HK-2 (cell line): ENCODE results near the gene MTA3.
A peak's percentile ranks its signal among the peaks of the same experiment; 100 is the strongest.
"Not testable (repeated sequence)": the region's sequence is repeated elsewhere in the genome, so short reads cannot be mapped to it uniquely, and the experiment has no call there.

Experiments
- DNase-seq: peaks from one replicate; pipeline ENCODE4 v3.0.0-alpha.2; 2018; ENCODE audit not compliant: unreplicated experiment

MTA3 gene

DNA sequence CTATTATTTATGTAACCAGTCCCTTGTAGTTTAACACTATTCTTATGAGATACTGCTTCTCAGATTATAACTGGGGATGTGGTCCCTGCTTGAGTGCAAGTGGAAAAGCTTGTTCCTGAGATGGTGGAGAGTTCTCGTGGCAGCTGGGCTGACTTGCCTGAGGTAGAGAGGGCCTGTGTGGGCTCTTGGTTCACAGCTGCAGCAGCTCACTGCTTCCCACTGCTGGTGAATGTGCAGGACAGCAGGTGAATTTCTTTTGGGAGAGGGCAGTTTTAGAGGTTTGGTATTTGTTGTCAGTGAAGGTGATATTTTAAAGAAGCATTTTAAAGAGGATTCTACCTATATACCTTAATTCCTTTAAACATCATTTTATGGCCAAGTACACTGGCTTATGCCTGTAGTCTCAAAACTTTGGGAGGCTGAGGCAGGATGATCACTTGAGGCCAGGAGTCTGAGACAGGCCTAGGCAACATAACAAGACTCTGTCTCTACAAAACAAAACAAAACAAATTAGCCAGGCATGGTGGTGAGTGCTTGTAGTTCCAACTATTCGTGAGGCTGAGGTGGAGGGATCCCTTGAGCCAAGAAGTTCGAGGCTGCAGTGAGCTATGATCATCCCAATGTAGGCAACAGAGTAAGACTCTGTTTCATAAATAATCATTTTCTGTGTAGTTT lies 94.8 kb downstream of the MTA3 start:
- peak; percentile 62 for DNase-seq

GRCh38 chr2:42663828-42664227 lies 95.4 kb downstream of the MTA3 start:
- no peak for DNase-seq

DNA sequence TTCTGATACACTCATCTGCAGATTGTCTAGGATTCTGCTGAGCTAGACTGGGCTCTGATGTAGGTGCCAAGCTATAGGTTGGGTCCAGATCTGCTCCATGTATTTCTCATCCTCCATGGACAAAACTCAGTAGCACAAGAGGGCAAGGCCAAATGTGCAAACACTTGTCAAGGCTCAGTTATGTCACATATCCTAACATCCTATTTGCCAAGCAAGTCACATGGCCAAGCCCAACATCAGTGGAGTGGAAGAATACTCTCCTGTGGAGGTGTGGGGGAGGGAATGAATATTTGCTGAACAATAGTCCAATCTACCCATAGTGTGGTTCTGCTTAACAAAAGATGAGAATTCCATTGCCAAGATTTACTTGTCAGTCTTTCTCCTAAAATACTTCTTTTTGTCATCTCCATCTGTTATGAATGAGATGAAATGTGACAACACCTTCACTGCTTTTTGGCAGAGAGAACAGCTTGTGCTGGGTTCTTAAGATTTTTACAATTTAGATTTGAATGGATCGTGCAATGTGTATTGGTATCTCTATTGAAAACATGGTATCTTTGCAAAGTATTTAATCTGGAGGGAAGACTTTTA lies 105.7 kb downstream of the MTA3 start:
- no peak for DNase-seq

DNA sequence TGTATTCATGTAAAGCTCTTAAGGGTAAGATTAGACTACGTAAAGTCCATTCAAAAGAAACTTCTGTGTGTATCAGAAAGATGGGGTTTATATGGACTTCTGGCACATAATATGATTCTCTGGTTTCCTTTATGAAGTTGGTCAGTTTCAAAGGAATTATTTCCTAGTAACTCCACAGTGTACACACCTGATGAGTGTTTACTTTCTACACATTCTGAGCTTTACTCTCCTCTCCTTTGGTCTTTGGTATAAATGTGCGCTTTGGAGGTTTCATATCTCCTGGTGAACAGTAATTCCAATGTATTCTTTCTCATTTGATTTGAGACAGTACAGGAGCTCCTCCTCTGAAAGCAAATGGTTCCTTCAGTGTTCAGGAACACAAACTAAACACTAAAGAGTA lies 107.4 kb downstream of the MTA3 start:
- DNase-seq: no peak

DNA sequence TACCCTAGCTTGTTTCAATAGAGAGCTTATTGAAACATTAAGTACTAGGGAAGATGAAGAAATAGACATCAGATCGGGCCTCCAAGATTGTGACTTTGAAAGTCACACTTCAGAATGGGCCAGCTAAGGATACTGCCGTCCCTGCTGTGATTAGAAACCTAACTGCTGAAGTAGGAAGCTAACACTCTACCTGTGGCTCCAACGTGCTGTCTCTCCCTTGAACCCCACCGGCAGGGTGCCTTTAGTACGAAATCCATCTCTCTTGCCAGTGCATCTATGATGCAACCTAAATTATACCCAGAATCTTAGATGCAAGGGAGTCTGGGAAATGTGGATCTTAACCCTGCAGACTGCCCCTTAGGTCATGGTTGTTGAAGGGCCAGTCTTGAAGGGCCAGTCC lies 116.9 kb downstream of the MTA3 start:
- DNase-seq: no peak

GRCh38 chr2:42693013-42693615 lies 124.7 kb downstream of the MTA3 start:
- DNase-seq: no peak

DNA sequence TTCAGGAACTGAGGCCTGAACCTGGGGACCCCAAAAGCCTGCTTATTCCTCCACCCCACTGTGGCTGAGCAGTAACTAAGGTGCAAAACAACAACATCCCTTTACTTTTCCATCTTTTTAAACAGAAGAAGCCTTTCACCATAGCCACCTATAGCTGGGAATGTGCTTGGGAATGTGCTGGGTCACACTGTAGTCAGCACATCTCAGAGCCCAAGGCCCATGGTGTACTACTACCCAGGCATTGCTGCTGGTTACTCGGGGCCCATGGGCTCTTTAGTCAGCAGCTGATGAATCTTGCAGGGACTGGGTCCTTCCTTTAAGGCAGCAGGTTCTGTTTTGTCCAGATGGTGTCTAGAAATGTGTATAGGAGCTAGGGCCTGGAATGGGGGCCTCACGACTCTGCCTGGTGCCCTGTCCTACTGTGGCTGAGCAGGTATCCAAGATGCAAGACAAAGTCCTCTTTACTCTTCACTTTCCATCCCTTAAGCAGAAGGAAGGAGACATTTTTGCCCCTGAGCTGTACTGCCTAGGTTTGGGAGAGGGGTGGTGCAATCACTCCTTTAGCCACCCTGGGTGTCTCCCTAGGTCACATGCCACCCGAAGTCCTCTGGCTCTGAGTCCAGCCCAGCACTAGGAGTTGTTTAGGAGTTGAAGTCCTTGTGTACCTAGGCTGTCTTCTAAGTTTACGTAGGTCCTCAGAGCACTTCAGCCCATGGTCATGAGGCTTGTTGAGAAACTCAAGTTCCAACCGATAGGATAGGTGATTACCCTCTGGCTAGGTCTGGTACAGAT lies 125.5 kb downstream of the MTA3 start:
- DNase-seq: no peak

DNA sequence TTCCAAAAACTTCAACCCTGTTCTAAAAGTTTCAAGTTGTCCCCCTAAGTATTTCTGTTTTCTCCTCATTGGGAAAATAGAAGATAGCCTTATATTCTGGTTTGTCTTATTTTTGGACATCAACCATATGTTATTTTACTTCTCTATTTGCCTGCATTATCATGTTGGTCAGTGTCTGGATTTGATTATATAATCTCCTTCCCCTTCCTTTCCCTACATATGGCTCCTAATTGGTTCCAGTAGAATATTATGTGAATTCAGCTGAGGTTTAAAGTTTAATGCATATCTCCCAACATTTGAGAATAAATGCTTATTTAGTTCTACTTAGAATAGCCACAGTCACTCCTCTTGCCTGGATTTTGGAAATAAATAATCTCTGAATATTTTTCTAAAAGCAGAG lies 128.6 kb downstream of the MTA3 start:
- no peak for DNase-seq

DNA sequence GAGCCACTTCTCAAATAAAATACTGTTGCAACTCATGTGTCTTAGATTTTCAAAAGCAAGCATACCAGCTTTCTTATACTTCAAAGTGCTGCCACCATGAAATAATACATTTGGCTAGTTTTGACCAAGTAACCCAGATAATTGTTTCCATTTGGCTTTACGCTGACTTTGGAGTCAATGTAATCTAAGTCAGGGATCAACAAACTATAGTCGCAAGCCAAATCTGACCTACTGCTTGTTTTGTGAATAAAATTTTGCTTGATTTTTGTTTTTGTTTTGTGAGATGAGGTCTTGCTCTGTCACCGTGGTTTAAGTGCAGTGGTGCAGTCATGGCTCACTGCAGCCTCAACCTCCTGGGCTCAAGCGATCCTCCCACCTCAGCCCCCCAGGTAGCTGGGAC lies 130.5 kb downstream of the MTA3 start:
- no peak for DNase-seq

DNA sequence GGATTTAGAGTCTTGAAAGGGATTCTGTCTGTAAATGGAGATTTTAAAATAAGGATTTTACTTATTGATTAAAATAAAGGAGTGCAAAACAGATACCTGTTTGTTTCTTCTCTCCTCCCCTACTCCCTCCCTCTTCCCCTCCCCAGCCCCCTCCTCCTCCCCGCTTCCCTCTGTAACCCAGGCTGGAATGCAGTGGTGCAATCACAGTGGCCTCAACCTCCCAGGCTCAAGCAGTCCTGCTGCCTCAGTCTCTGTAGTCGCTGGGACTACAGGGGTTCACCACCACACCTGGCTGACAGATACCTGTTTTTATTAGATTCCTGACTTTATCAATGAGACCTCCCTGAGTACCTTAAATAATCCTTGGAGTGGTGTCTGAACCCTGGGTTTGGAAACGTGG lies 138.4 kb downstream of the MTA3 start:
- no peak for DNase-seq

DNA sequence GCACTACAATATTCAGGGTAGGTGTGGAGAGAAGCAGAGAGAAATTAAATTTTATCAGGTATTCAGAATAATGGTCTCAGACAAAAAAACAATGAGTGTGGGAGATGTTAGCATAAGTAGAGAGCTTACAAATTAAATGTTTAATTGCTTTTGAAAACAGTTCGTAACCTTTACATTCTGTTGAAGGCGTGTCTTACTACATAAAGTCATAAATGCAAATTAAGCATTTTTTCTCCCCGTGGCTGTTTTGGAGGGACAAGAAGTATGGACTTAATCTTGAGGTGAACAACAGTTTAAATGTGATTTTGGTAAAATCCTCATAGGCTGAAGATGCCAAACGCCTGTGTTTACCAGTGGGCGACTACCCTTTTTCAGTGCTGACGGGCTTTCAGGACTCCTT lies 139.7 kb downstream of the MTA3 start:
- no peak for DNase-seq

DNA sequence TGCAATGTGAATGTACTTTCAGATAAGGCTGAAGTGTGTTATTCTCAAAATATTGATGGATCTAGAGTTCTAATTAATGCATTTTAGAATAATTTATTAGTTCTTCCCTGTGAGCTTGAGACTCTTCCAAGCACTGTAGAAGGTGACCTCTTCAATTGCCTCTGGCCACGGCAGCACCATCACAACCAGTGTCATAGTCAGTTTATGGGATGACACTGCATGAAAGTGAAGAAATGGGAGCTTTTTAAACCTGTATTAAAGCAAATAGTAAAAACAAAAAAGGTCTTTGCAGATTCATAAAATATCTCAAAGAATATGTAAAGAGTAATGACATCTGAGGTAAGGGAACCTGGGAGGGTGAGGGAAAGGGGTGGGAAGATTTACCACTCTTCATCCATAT lies 143.5 kb downstream of the MTA3 start:
- no peak for DNase-seq

DNA sequence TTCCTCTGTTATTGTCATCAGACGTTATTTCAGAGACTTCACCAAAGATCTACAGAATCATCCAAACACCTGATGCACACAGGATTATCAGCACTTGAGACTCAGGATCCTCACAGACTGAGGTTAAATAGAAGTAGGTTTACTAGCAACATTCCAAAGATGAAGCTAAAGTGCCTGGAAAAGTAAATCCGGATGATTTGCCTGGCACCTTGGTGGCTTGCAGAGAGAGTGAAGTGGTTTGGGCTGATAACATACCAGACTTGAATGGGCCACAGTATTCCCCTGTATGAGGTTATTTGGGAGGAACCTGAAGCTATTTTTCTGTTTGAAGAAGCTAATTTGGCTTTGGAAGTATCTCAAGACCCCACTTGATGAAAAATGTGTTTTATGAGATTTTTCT lies 144.5 kb downstream of the MTA3 start:
- no peak for DNase-seq

GRCh38 chr2:42713920-42714319 lies 145.5 kb downstream of the MTA3 start:
- DNase-seq: no peak

DNA sequence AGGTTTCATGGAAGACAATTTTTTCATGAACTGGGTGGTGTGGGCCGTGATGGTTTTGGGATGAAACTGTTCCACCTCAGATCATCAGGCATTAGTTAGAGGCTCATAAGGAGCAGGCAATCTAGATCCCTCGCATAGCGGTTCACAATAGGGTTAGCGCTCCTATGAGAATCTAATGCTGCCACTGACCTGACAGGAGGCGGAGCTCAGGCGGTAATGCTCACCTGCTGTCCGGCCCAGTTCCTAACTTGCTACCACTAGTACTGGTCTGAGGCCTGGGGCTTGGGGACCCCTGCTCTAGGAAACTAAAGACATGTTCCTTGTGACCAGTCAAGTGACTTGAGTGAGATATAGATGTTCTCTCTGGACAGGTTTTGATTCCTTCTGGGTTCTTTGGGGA lies 146.3 kb downstream of the MTA3 start:
- DNase-seq: no peak

- DNase-seq: no peak
Observed at GRCh38 chr2:42721898-42722297, 153.5 kb downstream of the MTA3 start.

DNA sequence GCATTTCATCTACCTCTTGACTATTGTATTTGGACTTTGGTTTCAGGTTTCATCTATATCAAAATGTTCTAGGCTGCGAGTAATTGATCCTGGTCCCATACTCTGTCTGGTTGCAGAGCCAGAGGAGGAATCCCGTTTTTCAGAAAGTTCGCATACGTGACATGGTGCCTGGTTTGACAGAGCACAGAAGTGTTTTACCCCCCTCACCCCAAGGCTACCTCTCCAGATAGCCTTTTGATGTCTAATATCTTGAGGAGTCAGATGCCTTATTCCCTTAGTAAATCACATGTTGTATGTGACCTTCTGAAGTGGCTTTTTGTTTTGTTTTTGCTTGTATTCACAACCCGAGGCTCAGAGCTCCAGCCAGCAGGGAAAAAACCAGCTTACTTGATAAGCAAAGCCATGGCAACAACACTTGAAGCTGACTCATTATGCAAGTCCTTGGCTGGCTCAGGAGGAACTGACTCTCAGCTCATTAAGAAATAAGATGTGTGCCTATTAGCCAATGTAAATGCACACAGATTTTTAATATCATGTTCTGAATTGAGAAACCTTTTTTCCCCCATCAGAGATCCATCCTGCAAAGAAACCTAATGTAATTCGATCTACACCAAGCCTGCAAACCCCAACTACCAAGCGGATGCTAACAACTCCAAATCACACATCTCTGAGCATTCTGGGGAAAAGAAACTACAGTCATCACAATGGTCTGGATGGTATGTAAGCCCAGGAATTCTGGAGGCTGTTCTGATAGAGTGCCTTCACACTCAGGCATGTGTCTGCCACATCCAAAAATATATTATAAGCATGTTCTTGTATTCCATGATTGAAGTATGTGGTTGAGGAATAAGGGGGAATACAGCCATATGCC lies 154.1 kb downstream of the MTA3 start:
- DNase-seq: no peak

DNA sequence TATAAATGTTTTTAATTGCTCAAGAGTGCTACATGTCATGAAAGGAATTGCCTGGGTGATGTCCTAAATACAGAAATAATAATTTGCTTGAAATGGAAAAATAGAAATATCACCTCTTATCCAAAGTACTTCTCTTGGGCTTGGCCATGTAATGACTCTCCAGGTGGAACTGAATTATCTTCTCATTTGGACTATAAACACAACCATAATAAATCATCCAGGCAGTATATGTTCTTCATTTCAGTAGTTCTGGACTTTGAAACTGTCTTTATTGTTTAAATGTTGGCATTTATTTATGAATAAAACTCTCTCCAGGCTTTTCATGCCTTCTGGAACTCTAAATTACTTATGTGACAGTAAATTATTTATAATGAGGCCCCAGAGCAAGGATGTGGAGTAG lies 155.0 kb downstream of the MTA3 start:
- DNase-seq: no peak

DNA sequence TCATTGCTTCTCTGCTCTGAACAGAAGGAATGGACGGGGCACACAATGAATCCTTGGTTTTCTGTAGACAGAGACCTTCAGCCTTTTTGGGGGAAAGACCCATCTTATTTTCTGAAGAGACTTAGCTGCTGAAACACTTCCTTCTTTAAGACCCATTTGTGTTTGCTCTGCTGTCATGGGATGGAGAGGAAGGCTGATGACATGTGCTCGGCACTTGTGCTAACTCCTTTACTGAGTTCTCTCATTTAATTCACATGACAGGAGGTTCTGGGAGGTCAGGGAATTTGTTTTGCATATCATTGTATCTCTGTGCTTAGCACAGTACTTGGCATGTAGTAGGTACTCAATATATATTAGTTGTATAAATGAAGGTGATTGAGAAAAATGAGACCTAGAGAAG lies 156.5 kb downstream of the MTA3 start:
- no peak for DNase-seq

- DNase-seq: no peak
Observed at GRCh38 chr2:42725657-42726056, 157.2 kb downstream of the MTA3 start.

DNA sequence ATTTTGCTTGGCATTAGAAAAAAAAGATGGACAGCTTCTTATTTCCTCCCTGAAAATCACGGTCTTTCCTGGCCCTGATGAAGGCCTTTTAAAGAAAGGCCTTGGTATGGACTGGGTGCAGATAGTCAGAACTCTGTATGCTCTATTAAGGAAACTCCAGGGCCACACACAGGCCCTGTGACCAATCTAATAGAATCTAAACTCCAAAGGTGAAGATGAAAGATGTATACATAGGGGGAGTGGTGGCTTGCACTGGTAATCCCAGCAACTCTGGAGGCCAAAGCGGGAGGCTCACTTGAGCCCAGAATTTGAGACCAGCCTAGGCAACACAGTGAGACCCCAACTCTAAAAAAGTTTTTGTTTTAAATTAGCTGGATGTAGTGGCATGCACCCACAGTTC lies 158.2 kb downstream of the MTA3 start:
- DNase-seq: no peak

DNA sequence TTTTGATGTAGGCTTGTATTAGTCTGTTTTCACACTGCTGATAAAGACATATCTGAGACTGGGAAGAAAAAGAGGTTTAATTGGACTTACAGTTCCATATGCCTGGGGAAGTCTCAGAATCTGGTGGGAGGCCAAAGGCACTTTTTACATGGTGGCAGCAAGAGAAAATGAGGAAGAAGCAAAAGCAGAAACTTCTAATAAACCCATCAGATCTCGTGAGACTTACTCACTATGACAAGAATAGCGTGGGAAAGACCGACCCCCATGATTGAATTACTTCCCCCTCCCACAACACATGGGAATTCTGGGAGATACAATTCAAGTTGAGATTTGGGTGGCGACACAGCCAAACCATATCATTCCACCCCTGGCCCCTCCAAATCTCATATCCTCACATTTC lies 162.9 kb downstream of the MTA3 start:
- DNase-seq: not testable (repeated sequence)
